GM21528 (cell line): Measurements from ENCODE around the gene NAPSA.
A peak's percentile ranks its signal among the peaks of the same experiment; 100 is the strongest.
"Not testable (repeated sequence)": the region's sequence is repeated elsewhere in the genome, so short reads cannot be mapped to it uniquely, and the experiment has no call there.

Experiments
- ATAC-seq: cut with Tn5 transposase; IDR thresholded peaks from one replicate; pipeline ENCODE4 v1.9.1; 2021; ENCODE audit warnings: mild to moderate bottlenecking, moderate library complexity; ENCODE audit not compliant: unreplicated experiment, low FRiP score

Gene NAPSA

GRCh38 chr19:50332244-50333038, 33.0 kb downstream of the NAPSA start:
- ATAC-seq: no peak

- no peak for ATAC-seq
These were observed 33.5 kb downstream of the NAPSA start for GRCh38 chr19:50331994-50332243.

- ATAC-seq: no peak
These were observed 34.0 kb downstream of the NAPSA start for GRCh38 chr19:50331221-50331993.

GRCh38 chr19:50330365-50331078, 34.9 kb downstream of the NAPSA start:
- peak; percentile 16 for ATAC-seq

- ATAC-seq: not testable (repeated sequence)
These were observed 35.5 kb downstream of the NAPSA start for GRCh38 chr19:50329926-50330294.

- peak; percentile 44 for ATAC-seq
These were observed 36.1 kb downstream of the NAPSA start, which contains the start of gene KCNC3 for GRCh38 chr19:50329146-50329925. KCNC3 (minus strand) TSS chr19:50329377; CDS start chr19:50329082, 295 bp downstream.

- ATAC-seq: peak; percentile 12
These were observed 36.6 kb downstream of the NAPSA start for GRCh38 chr19:50328873-50329145.

GRCh38 chr19:50328224-50328872, 37.1 kb downstream of the NAPSA start:
- ATAC-seq: peak; percentile 4

GRCh38 chr19:50327461-50328223, 37.8 kb downstream of the NAPSA start:
- no peak for ATAC-seq

- ATAC-seq: no peak
These were observed 38.4 kb downstream of the NAPSA start for GRCh38 chr19:50327013-50327412.

- no peak for ATAC-seq
These were observed 39.3 kb downstream of the NAPSA start for GRCh38 chr19:50326101-50326664.

GRCh38 chr19:50325310-50326100, 39.9 kb downstream of the NAPSA start:
- ATAC-seq: no peak

- ATAC-seq: no peak
These were observed 41.1 kb downstream of the NAPSA start for GRCh38 chr19:50324331-50324730.

GRCh38 chr19:50323782-50324133, 41.7 kb downstream of the NAPSA start:
- ATAC-seq: no peak

GRCh38 chr19:50322931-50323781, 42.3 kb downstream of the NAPSA start:
- no peak for ATAC-seq

GRCh38 chr19:50322234-50322633, 43.2 kb downstream of the NAPSA start:
- ATAC-seq: no peak

GRCh38 chr19:50321831-50322230, 43.6 kb downstream of the NAPSA start:
- ATAC-seq: no peak

GRCh38 chr19:50320596-50320995, 44.8 kb downstream of the NAPSA start:
- ATAC-seq: no peak
